DMS114 treated with DMSO at 0.1 percent for 48 hours (cell line): ENCODE results near the gene A4GNT.

Experiments used
- DNase-seq: peaks from one replicate; lab custom pipeline; 2025; ENCODE audit not compliant: unreplicated experiment; lab: John Stamatoyannopoulos, UW

A4GNT gene

GRCh38 chr3:138081371-138082084 is 50.7 kb downstream of the A4GNT start:
- DNase-seq = no peak

GRCh38 chr3:138079901-138080300 is 52.3 kb downstream of the A4GNT start:
- no peak for DNase-seq

GRCh38 chr3:138078901-138079344 is 53.3 kb downstream of the A4GNT start:
- no peak for DNase-seq

GRCh38 chr3:138078096-138078495 is 54.1 kb downstream of the A4GNT start:
- no peak for DNase-seq
